ENCODE results near the gene TRUB1.

DNA sequence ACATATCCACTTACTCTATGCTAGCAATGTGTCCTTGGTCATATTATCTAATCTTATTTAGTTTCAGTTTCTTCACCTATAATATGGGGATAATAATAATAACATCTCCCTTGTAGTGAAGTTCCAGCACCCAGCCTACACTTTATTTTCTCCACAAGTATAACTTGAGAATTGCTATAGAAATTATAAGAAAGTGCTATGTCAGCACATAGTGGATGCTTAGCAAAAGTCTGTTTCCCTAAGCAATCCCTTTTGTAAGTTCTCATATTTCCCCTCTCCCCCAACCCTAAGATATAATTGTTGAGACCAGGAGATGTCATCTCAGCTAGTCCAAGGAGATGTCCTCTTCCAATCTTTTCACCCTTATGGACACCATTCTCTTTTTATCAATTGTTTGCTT lies 5.8 kb upstream of the TRUB1 start:
- no peak for TF ChIP-seq EP300 (IDR thresholded peaks at IDR 0.05; ENCODE audit: borderline replicate concordance in 1 of 2, low read depth in 1 of 2, low read length in 1 of 2)
- TF ChIP-seq, protein P1, sequence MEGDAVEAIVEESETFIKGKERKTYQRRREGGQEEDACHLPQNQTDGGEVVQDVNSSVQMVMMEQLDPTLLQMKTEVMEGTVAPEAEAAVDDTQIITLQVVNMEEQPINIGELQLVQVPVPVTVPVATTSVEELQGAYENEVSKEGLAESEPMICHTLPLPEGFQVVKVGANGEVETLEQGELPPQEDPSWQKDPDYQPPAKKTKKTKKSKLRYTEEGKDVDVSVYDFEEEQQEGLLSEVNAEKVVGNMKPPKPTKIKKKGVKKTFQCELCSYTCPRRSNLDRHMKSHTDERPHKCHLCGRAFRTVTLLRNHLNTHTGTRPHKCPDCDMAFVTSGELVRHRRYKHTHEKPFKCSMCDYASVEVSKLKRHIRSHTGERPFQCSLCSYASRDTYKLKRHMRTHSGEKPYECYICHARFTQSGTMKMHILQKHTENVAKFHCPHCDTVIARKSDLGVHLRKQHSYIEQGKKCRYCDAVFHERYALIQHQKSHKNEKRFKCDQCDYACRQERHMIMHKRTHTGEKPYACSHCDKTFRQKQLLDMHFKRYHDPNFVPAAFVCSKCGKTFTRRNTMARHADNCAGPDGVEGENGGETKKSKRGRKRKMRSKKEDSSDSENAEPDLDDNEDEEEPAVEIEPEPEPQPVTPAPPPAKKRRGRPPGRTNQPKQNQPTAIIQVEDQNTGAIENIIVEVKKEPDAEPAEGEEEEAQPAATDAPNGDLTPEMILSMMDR (IDR thresholded peaks at IDR 0.05): no peak
- TF ChIP-seq CHD2 (IDR thresholded peaks at IDR 0.05; ENCODE audit: low read length, partially characterized antibody): no peak
- TF ChIP-seq NFIC (IDR thresholded peaks at IDR 0.05; ENCODE audit: borderline replicate concordance): no peak
- no peak for TF ChIP-seq JUND (IDR thresholded peaks at IDR 0.05)
- TF ChIP-seq FOXM1 (IDR thresholded peaks at IDR 0.05; ENCODE audit: low read depth): no peak
- TF ChIP-seq RAD21 (IDR thresholded peaks at IDR 0.05; ENCODE audit: low read length): no peak
- TF ChIP-seq EZH2phosphoT487 (IDR thresholded peaks at IDR 0.05; ENCODE audit: borderline replicate concordance, low read depth): no peak
- TF ChIP-seq, protein P2, sequence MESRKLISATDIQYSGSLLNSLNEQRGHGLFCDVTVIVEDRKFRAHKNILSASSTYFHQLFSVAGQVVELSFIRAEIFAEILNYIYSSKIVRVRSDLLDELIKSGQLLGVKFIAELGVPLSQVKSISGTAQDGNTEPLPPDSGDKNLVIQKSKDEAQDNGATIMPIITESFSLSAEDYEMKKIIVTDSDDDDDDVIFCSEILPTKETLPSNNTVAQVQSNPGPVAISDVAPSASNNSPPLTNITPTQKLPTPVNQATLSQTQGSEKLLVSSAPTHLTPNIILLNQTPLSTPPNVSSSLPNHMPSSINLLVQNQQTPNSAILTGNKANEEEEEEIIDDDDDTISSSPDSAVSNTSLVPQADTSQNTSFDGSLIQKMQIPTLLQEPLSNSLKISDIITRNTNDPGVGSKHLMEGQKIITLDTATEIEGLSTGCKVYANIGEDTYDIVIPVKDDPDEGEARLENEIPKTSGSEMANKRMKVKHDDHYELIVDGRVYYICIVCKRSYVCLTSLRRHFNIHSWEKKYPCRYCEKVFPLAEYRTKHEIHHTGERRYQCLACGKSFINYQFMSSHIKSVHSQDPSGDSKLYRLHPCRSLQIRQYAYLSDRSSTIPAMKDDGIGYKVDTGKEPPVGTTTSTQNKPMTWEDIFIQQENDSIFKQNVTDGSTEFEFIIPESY (IDR thresholded peaks at IDR 0.05; ENCODE audit: borderline replicate concordance, low read depth): no peak
- no peak for TF ChIP-seq TEAD4 (IDR thresholded peaks at IDR 0.05; ENCODE audit: borderline replicate concordance, insufficient read depth)
- TF ChIP-seq, protein P3, sequence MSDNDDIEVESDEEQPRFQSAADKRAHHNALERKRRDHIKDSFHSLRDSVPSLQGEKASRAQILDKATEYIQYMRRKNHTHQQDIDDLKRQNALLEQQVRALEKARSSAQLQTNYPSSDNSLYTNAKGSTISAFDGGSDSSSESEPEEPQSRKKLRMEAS (IDR thresholded peaks at IDR 0.05; ENCODE audit: low read depth): no peak
- no peak for TF ChIP-seq TAF1 (IDR thresholded peaks at IDR 0.05; ENCODE audit: borderline replicate concordance, low read depth, low read length)
- no peak for TF ChIP-seq RFX5 (IDR thresholded peaks at IDR 0.05; ENCODE audit: low read length)
- no peak for TF ChIP-seq USF2 (IDR thresholded peaks at IDR 0.05; ENCODE audit: borderline replicate concordance, low read depth, low read length)

Measured in SK-N-SH (cell line).